HG02884 (cell line): ENCODE results near the gene TIAM1.

Source experiments
- ATAC-seq: cut with Tn5 transposase; IDR thresholded peaks from one replicate; pipeline ENCODE4 v1.9.1; 2021; ENCODE audit warnings: mild to moderate bottlenecking, moderate library complexity; ENCODE audit not compliant: unreplicated experiment

The TIAM1 gene

DNA sequence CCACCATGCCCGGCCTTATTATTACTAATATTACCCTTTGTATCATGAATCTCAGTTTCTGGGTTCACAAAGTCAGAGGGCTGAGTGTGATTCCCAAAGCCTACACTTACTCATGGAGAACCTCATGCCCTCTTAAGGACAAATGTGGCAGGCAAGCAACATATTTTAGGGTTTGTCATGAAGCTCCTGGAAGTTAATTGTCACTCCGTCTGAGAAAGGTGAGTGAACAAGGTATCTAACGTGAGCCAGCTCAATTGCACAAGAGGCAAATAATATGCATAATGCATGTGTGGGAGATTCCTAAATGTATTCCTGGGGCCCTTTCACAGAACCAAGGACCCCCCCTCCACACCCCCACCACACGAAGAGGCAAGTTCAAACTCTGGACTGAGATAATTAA, 10.1 kb upstream of the TIAM1 start:
- ATAC-seq = no peak

- ATAC-seq = no peak
Measured at GRCh38 chr21:31352836-31353235, 8.8 kb upstream of the TIAM1 start.

DNA sequence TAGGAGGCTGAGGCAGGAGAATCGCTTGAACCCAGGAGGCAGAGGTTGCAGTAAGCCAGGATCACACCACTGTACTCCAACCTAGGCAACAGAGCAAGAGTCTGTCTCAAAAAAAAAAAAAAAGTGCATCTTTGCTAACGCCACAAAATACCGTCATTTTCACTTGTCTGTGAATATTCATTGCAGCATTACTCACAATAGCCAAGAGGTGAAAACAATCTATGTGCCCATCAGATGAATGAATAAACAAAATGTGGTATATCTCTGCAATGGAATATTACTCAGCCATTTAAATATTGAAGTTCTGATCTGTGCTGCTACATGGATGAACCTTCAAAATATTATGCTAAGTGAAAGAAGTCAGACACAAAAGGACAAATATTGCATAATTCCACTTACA, 7.9 kb upstream of the TIAM1 start:
- ATAC-seq = no peak

DNA sequence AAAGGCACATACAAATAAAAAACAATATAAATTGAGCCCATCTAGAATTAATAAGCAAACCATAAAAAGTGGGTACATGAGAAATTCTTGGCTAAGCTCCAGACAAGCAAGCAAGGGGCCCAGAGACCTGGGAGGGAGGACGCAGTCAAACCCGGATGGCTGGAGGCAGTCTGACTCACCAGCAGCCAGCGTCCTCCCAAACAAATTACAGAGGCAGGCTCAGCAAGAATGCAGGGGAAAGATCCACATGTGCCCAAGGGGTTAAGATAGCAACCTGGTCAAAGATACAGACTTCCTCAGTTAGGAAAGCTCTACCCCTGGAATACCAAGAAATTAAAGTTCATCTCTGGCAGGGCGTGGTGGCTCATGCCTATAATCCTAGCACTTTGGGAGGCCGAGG, 7.4 kb upstream of the TIAM1 start:
- no peak for ATAC-seq

DNA sequence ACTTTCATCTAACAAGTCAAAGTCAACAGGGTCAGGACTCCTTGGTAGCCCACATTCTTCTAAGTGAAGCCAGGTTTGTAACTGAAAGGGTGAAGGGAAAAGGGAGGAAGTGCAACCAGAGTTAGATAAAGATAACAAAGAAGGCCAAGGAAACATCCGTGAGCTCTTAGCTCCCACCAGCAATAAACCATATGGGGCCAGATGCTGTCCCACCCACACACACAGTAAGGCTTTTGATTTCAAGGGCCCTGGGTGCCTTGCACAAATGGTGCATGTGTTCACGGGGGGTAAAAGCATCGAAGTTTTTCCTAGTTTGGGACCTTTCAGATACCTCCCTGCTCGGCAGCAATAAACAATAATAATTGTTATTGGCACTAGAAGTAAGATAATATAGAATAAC, 5.1 kb upstream of the TIAM1 start:
- ATAC-seq = no peak

GRCh38 chr21:31348188-31348587, 4.1 kb upstream of the TIAM1 start:
- no peak for ATAC-seq

DNA sequence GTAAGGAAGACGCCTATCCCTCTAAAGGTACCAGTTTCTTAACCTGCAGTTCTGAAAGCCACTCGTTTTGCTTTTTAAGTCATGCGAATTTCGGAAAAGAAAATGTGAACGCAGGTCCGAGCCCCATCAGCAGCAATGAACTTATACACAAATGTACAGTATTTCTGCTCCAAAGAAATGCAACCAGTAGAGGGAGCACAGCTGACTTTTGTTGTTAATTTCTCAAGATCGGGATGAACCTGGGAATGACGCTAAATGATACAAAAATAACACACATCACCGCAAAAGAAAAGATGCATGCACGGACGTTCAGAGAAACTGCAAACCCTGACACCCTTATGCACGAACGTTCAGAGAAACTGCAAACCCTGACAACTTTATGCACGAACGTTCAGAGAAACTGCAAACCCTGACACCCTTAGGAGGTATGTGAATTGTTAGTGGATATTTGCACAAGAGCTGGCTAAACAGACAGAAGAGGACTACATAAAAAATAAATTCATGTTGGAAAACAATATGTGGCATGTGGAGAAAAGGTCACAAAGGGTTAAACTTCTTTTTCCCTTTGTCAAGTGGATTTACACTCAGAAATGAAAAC, 3.5 kb upstream of the TIAM1 start:
- no peak for ATAC-seq

GRCh38 chr21:31346256-31346821, 2.3 kb upstream of the TIAM1 start:
- no peak for ATAC-seq

GRCh38 chr21:31345136-31345535, 1.1 kb upstream of the TIAM1 start:
- ATAC-seq = no peak

GRCh38 chr21:31343030-31343510, 991 bp downstream of the TIAM1 start:
- no peak for ATAC-seq

GRCh38 chr21:31342348-31342747, 1.7 kb downstream of the TIAM1 start:
- no peak for ATAC-seq

DNA sequence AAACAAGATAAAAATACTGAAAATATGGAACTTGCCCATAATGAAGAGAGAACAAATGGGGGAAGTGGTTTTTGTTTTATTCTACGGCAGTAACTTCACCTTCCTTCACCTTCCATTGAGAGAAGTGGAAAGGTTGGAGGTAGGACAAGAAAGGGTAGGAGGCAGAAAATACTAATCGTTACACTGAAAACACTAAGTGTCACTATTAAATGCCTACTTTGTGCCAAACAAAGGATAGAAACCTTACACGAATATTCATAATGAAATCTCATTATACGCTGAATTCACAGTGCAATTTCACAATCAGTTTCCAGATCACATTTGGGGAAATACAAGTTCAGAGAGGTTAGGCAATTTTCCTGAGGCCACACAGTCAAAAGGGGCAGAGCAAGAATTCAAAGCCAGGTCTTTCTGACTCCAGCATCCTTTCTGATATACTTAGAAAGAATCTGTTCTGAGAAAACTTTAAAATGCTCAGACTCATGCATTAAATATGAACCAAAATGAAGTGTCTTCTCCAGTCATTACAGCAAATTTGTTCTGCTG, 3.0 kb downstream of the TIAM1 start:
- ATAC-seq = no peak

GRCh38 chr21:31340514-31340913, 3.5 kb downstream of the TIAM1 start:
- no peak for ATAC-seq

- no peak for ATAC-seq
Measured at GRCh38 chr21:31339721-31340120, 4.3 kb downstream of the TIAM1 start.

GRCh38 chr21:31338908-31339368, 5.1 kb downstream of the TIAM1 start:
- no peak for ATAC-seq

DNA sequence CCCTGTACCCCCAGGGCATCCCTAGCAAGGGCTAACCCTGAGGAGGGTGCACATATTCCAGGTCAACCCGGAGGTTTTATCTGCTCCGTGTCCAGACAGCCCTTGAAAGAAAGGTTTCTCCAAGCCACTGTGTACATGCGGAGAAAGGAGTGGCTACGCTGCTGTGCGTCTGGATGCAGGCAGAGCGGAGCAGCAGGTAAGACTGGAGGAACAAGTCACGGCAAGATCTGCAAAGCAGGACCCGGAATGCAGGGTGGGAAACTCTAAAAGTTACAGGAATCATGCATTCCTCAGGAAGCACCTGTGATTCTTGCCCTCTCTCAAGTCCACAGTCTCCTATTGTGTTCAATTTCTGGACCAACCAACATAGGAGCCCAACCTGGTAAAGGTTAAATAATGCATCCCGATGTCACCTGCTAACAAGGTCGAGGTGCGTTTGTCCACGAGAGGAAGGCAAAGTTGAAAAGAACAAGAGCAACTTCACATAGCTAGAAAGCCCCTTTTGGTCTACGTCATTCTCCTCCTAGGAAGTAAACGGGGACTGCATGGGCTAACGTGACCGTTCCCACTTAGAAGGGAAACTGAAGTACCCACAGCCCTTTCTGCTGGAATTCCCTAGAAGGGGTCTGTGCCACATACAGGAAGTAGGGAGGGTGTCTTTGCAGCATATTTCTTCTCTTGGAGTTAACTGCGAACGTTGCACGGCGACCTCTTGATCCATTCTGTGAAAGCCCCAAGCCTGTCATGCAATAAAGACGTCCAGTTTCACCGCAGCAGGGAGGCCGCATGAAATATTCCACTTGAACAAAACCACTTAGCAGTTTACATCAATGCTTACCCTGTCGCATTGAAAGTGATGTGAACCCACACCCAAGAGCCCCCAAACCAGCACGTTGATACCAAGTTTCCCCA, 5.8 kb downstream of the TIAM1 start:
- ATAC-seq = no peak

DNA sequence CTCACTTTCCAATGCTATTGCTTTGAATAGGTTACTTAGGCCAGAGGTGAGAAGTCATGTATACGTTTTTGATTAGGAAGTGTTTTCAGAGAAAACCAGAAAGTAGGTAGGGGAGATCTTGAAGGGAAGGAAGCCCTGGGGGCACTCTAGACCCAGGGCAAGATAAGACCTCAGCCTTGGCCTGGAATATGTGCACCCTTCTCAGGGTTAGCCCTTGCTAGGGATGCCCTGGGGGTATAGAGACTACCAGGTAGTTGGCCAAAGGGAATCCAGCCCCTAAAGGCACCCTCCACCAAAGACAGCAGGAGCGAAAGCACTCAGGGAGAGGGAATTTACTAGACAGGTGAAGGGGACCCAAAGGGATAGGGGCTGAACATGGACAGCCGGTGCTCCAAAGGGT, 7.0 kb downstream of the TIAM1 start:
- no peak for ATAC-seq

DNA sequence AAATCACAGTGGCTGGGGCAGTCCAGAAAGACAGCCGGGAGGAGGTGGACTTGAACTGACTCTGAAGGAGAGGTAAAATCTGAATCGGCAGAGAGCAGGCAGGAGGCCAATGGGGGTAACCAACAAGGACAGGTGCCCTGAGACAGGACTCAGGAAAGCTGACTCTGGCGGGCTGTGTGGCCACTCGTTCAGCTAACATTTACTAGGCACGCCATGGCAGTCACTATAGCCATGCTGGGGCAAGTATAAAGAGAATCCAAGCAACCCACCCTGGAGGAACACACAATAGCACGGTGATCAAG, 7.4 kb downstream of the TIAM1 start:
- no peak for ATAC-seq

DNA sequence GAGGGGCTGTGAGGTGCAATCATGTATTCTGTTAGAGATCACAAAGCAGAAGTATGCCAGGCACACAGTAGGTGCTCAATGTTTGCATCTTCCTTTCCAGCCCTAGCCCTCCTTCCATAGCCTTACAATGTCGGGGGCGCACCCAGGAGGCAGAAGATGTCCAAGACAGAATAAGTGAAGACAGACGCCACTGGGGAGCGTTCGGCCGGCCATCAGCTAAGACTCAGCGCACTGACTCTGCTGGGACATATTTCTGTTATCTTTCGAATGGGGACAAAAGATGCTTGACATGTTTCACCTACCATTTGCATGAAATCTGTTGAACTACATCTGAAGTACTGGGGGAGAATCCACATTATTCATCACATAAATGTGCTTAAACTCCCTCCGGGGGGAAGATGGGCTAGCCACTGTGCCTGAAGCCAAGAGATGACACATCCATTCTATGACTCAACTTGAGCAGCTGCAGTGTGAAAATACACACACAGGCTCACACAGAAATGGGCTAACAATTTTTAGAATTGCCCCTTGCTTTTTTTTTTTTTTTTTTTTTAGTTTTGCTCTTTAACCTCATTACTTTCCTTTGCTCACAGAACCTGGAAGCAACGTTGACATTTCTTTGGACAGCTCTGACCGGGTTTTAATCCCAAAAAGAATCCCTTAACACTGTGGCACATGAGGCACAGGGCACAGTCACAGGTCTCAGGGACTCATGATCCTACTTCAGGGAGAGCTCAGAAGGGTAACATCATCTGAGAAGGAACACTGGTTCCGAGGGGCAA, 7.9 kb downstream of the TIAM1 start:
- no peak for ATAC-seq

DNA sequence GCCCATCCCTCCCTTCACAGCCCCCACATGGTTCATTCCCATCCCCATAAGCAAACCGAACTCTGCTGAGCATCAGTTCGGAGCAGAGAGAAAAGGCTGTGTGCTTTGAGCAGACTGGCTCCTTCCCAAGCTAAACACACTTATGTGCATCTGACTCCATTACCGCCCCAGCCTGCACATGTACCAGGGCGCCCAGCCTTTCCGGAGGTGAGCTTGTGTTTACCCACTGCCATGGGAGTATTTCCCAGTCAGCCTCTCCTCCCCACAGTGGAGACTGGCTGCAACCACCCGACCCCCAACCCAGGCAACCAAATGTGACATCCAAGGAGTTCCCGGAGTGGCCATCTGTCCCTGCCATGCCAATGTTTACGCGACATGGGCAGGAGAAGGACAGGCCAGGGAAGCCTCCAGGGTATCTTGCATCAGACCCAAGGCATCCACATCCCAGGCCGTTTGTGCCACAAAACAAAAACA, 9.4 kb downstream of the TIAM1 start:
- no peak for ATAC-seq

- ATAC-seq = no peak
Measured at GRCh38 chr21:31332525-31332924, 11.5 kb downstream of the TIAM1 start.
